HG03039 (cell line): ENCODE data around the gene CELF2.
A peak's percentile ranks its signal among the peaks of the same experiment; 100 is the strongest.

Experiments used
- ATAC-seq: cut with Tn5 transposase; IDR thresholded peaks from one replicate; pipeline ENCODE4 v1.9.1; 2021; ENCODE audit warnings: mild to moderate bottlenecking, moderate library complexity; ENCODE audit not compliant: unreplicated experiment

CELF2 gene

GRCh38 chr10:11093771-11094736 lies 76.4 kb downstream of the CELF2 start:
- no peak for ATAC-seq

GRCh38 chr10:11095374-11095801 lies 77.7 kb downstream of the CELF2 start:
- ATAC-seq = no peak

GRCh38 chr10:11096422-11096821 lies 78.8 kb downstream of the CELF2 start:
- no peak for ATAC-seq

DNA sequence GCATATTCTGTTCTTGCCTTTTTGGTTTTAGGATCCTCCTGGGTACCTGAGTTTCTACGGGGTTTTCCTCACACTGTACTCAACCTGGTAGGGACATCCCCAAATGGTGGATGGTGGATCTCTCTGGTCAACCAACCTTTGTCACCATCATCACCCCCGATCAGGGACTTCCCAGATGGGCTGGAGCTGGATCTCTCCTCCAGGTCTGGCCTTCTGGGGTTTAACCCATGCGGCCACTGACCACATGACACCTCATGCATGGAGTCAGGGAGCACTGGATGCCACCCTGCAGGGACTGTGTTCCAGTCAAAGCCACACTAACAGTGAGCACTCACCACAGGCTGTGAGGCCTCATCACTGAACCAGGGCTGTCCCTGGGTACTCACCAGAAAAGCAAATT lies 80.0 kb downstream of the CELF2 start:
- peak; percentile 68 for ATAC-seq

GRCh38 chr10:11098666-11099065 lies 81.0 kb downstream of the CELF2 start:
- no peak for ATAC-seq

GRCh38 chr10:11104772-11105675 lies 87.4 kb downstream of the CELF2 start:
- ATAC-seq = no peak

GRCh38 chr10:11105676-11106004 lies 88.0 kb downstream of the CELF2 start:
- no peak for ATAC-seq

GRCh38 chr10:11106621-11107374 lies 89.1 kb downstream of the CELF2 start:
- peak; percentile 59 for ATAC-seq

- no peak for ATAC-seq
Observed at GRCh38 chr10:11107948-11108347, 90.3 kb downstream of the CELF2 start.

DNA sequence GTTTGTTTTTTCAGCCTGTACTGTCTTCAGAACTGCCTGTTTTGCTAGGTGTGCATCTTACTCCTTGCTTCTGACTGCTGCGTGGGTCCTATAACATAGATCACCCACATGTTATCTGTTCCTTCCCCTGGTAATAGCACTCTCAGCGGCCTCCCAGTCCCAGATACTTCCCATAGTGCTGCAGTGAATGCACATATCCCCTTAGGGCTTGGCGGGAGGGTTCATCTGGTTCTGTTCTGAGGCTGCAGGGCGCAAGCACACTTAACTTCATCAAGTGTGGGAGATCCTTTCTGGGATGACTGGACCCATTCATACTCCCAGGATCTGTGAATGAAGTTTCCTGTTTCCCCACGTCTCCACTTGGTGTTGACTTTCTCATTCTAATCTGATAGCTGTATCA lies 90.7 kb downstream of the CELF2 start:
- no peak for ATAC-seq

GRCh38 chr10:11109590-11109989 lies 91.9 kb downstream of the CELF2 start:
- ATAC-seq = no peak

- ATAC-seq = no peak
Observed at GRCh38 chr10:11110539-11110938, 92.9 kb downstream of the CELF2 start.

- ATAC-seq = no peak
Observed at GRCh38 chr10:11111490-11111889, 93.8 kb downstream of the CELF2 start.

- no peak for ATAC-seq
Observed at GRCh38 chr10:11112718-11113117, 95.0 kb downstream of the CELF2 start.

DNA sequence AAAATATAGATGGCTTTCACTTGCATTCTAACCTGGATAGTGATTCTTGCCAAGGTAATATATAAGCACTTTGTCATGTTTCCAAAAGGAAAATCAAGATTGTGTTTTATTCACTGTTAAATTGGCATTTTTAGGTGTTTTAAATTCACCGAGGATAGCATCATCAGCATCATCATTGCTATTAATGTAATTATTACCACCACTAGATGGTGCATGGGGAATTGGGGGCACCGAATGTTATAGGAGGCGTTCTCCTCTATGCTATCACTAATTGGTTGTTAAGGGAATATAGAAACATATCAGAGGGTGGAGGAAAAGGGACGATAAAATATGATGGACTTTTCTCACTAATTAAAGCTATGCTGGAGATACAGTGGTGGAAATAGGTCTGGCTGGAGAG lies 95.5 kb downstream of the CELF2 start:
- peak; percentile 58 for ATAC-seq

DNA sequence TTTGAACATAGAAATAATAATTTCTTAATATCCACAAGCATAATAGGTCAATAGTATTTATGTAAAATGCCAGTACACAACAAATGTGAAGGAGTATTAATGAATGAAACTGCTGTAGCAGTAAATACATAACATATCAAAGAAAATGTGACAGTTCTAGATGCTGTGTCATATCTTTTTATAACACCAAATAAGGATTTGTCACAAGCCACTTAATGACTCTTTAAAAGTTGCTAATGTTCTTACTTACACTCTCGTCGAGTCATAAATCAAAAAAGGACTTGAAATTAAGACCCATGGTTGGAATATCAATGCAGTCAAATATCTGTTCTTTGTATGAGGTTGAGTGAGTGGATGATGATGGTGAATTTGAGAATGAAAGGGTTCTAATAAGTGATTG lies 96.6 kb downstream of the CELF2 start:
- ATAC-seq = no peak

GRCh38 chr10:11115337-11115736 lies 97.7 kb downstream of the CELF2 start:
- no peak for ATAC-seq

- ATAC-seq = no peak
Observed at GRCh38 chr10:11116361-11116760, 98.7 kb downstream of the CELF2 start.

DNA sequence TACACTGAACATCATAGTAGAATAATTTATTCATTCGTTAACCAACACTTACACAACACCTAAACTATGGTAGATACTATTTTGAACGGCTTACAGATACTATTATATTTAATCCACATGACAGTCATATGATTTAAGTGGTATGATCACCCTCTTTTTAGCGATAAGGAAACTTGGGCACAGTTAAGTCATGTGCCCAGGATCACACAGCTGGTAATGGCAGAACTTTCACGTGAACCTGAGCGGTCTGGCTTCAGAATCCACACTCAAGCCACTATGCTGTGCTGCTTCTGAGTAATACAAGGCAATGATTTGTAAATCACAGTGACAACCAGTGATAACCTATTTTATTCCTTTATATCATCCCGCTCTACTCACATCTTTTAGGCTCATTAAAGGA lies 99.1 kb downstream of the CELF2 start:
- no peak for ATAC-seq

DNA sequence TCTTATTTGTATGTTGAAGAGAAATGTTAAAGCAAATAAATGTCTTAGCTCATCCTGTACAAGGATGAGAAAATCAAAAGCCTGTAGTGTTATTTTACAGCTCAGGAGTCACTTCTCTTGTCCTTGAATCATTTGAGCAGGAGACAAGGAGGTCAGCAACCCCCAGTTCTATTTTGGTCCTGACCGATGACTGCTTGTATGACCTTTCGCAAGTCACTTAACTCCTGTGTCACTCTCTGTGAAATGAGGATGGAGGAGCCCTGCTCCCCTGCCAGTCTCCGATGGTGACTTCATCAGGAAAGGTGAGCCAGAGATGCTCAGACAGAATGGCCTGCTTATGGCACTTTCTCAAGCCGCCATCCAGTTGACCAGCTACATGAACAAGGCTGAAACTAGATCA lies 101.0 kb downstream of the CELF2 start:
- ATAC-seq = no peak

GRCh38 chr10:11119843-11120242 lies 102.2 kb downstream of the CELF2 start:
- no peak for ATAC-seq
